Brain pericyte (primary cell): Measurements from ENCODE around the gene TSPO2.
"Not testable (repeated sequence)": the region's sequence is repeated elsewhere in the genome, so short reads cannot be mapped to it uniquely, and the experiment has no call there.

ENCODE experiments used
- DNase-seq: peaks from one replicate; pipeline ENCODE4 v3.0.0-alpha.2; 2012; ENCODE audit warnings: low read depth, low spot score

The TSPO2 gene

GRCh38 chr6:41042226-41043055, at the start of gene TSPO2:
TSS of gene TSPO2 (plus strand) at chr6:41042467. CDS start at chr6:41042986, 519 bp downstream.
- DNase-seq = no peak

DNA sequence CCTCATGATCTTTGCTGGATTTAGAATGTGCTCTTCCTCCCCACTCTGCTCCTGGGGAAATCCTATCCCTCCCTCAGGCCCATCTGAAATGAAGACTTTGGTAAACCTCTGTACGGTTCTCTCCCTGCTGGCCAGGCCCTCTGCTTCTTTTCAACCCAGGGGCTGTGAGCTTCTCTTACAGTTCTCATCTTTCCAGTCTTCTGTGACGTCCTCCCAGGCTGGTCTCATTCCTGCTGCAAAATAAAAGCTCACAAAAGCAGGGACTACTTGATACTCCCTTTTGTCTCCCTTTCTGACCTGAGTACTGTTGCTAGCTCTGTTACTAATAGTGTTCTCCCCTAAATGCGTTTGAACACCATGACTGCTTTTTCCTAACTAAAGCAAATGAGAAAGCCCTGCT, 49.5 kb upstream of the TSPO2 start:
- DNase-seq = no peak

DNA sequence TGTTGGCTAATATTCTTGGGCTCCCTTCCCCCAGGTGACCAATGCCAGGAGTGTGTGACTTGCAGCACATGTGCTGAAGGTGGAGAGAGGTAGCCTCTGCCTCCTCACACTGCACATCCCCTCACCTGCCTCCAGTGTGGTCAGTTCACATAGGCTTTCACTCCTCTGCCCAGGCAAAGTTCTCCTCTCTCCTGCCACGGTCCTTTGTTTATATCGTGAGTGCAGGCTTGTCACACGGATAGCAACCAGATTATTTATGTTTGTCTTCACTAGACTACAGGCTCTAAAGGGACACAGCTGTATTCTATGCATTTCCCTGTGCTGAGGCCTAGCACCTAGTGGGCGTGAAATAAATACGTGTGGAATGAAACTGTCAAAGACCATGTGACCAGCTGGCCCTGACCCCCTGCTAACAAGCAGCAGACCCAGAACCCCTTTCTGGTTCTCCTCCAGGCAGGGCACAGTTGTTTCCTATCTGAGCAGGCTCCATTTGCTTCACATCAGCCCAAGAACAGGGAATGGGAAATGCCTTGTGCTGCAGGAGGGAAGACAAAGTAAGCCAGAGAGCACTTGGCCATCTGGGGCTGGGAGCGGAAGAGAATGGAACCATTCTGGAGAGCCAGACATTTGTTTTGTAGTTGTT, 45.6 kb upstream of the TSPO2 start:
- DNase-seq = no peak

- no peak for DNase-seq
These were observed 44.9 kb upstream of the TSPO2 start for GRCh38 chr6:40997234-40997957.

DNA sequence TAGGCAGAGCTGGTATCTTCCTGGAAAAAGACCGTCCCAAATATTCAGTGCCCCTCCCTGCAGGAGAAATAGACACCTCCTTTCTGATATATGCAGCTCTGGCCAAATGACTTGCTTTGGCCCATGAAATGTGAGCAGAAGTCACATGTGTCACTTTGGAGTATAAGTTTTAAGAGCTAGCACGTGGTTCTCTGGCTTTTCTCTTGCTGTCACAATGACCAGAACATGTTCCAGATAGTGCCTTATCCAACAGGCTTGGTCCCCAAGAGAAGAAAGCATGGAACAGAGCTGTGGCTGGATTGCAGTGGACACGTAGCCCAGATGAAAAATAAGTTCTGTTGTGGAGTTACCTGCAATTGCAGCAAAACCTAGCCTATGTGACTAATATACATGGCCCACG, 43.6 kb upstream of the TSPO2 start:
- DNase-seq = no peak

DNA sequence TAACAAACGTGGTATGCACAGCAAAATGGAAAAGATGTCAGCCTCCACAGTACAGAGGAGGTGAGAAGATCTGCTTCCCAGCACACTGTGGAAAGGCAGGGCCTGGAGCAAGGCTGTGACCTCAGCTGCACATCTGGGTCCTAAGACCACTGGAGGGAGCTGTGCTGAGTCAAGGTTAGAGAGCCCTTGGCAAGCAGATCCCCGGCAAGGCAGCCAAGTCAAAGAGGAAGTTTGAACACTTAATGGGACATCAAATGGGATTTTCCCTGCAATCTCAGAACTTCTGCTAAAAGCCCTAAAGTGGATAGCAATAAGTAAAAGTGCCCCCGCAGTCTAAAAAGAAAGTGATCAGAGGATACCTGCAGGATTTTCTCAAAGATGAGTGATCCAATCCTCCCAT, 42.7 kb upstream of the TSPO2 start:
- DNase-seq = no peak

GRCh38 chr6:41000248-41000647, 42.0 kb upstream of the TSPO2 start:
- DNase-seq = no peak

GRCh38 chr6:41002168-41002567, 40.1 kb upstream of the TSPO2 start:
- DNase-seq = no peak

DNA sequence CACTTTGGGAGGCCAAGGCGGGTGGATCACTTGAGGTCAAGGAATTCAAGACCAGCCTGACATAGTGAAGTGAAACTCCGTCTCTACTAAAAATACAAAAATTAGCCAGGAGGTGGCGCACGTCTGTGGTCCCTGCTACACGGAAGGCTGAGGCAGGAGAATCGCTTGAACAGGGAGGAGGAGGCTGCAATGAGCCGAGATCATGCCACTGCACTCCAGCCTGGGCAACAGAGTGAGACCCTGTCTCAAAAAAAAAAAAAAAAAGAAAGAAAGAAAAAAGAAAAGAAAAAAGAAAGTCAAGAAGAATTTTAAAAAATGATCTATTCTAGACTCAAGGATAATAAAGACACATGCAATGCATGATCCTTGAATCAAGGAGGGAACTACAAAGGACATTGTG, 36.0 kb upstream of the TSPO2 start:
- DNase-seq = not testable (repeated sequence)

DNA sequence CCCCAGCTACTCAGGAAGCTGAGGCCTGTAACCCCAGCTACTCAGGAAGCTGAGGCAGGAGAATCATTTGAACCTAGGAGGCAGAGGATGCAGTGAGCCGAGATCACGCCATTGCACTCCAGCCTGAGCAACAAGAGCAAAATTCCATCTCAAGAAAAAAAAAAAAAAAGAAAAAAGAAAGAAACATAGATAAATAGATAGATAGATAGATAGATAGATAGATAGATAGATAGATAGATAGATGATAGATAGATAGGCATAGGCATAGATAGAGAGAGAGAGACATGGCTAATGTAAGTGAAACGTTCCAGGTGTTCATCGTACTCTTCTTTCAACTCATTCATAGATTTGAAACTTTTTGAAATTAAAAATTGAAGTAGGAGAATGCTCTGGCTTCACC, 35.3 kb upstream of the TSPO2 start:
- DNase-seq = not testable (repeated sequence)

GRCh38 chr6:41008011-41008410, 34.3 kb upstream of the TSPO2 start:
- no peak for DNase-seq

- no peak for DNase-seq
These were observed 32.6 kb upstream of the TSPO2 start for GRCh38 chr6:41009669-41010068.

GRCh38 chr6:41011673-41012072, 30.6 kb upstream of the TSPO2 start:
- DNase-seq = no peak

GRCh38 chr6:41013466-41014153, 28.7 kb upstream of the TSPO2 start:
- DNase-seq = no peak

DNA sequence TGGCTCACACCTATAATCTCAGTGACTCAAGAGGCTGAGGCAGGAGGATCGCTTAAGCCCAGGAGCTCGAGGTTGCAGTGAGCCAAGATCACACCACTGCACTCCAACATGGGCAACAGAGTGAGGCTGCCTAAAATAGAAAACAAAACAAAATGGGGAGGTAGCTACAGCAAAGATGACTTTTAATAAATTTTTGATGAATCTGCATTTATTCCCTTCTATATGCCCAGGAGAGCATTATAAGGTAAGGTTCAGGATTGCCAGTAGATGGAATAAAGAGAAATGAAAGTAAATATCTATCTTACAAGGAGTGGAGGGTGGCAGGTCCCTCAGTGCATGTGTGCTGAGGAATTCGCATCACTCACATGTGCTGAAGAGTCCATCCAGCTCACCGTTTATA, 27.5 kb upstream of the TSPO2 start:
- no peak for DNase-seq

- DNase-seq = not testable (repeated sequence)
These were observed 26.4 kb upstream of the TSPO2 start for GRCh38 chr6:41015860-41016259.

GRCh38 chr6:41017663-41018062, 24.6 kb upstream of the TSPO2 start:
- no peak for DNase-seq

- DNase-seq = no peak
These were observed 20.4 kb upstream of the TSPO2 start for GRCh38 chr6:41021832-41022231.

- no peak for DNase-seq
These were observed 20.0 kb upstream of the TSPO2 start for GRCh38 chr6:41022294-41022693.

DNA sequence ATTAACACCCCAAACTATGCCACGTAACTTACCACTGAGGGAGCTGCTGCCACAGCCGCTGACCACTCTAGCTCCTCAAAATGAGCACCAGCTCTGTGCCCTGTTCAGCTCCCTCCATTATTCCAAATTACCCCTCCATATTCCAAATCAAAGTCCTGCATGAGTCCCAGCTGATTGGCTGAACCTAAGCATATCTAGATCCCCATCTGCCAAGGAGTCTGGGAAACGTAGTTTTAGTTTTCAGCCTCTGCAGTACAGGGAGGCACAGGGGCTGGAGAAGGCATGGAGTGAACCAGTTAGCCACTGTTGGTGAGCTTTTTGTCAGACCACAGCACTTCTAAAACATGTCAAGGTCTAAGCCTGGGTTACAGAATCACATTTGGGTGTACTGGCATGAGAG, 19.2 kb upstream of the TSPO2 start:
- no peak for DNase-seq

DNA sequence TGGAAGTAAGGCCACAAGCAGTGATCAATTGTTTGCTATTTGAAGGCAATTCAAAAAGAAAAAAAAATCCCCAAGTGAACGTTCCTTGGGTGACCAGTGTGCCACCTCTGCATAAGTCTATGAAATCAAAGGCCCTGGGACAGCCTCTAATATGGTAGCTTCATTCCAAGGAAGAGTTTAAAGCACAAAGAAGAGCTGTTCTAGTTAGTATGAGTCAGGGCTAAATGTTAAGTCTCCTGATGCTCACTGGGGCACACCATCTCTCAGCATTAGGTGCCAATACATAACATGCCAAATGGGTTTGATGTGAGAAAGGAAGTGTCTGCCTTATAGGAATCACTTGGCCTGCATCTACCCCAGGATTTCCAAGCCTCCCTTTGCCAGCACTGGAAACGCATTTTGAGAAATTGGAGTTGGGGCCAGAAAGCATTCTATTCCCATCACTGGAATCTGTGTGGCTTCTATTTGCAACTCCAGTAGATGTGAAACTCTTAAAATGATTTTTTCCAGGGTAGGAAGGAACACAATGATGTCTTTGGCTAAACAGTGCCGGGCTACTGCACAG, 16.2 kb upstream of the TSPO2 start:
- DNase-seq = no peak

GRCh38 chr6:41027241-41027640, 15.0 kb upstream of the TSPO2 start:
- no peak for DNase-seq
